Parathyroid adenoma (tissue), 2 donors: ENCODE measurements around the gene CES2.
"Not testable (repeated sequence)": the region's sequence is repeated elsewhere in the genome, so short reads cannot be mapped to it uniquely, and the experiment has no call there.

ENCODE experiments used
- H2AFZ ChIP-seq: fragments of 300-600 bp; sonication (generic); one replicate; pipeline ENCODE4 v1.7.0; 2017; ENCODE audit warnings: antibody characterized with exemption, mild to moderate bottlenecking
- H3K27ac ChIP-seq: fragments of 300-600 bp; sonication (generic); one replicate; pipeline ENCODE4 v1.7.0; 2017
- H3K27me3 ChIP-seq: fragments of 300-600 bp; sonication (generic); one replicate; pipeline ENCODE4 v1.7.0; 2017; ENCODE audit warnings: low read length; ENCODE audit not compliant: control insufficient read depth, insufficient read depth
- H3K36me3 ChIP-seq: fragments of 300-600 bp; sonication (generic); one replicate; pipeline ENCODE4 v1.7.0; 2017; ENCODE audit warnings: low read length; ENCODE audit not compliant: control insufficient read depth, insufficient read depth
- H3K4me1 ChIP-seq: fragments of 300-600 bp; sonication (generic); one replicate; pipeline ENCODE4 v1.7.0; 2017; ENCODE audit warnings: control low read depth
- H3K4me2 ChIP-seq: fragments of 300-600 bp; sonication (generic); one replicate; pipeline ENCODE4 v1.7.0; 2017; ENCODE audit warnings: low read length
- H3K4me3 ChIP-seq: fragments of 300-600 bp; sonication (generic); one replicate; pipeline ENCODE4 v1.7.0; 2017; ENCODE audit warnings: low read depth, low read length
- H3K79me2 ChIP-seq: fragments of 300-600 bp; sonication (generic); one replicate; pipeline ENCODE4 v1.7.0; 2017; ENCODE audit warnings: control low read depth
- H3K9ac ChIP-seq: fragments of 300-600 bp; sonication (generic); one replicate; pipeline ENCODE4 v1.7.0; 2017; ENCODE audit warnings: mild to moderate bottlenecking
- H3K9me3 ChIP-seq: fragments of 300-600 bp; sonication (generic); one replicate; pipeline ENCODE4 v1.7.0; 2017; ENCODE audit warnings: low read length; ENCODE audit not compliant: control insufficient read depth
- TF ChIP-seq, protein P1 (sequence below): fragments of 300-600 bp; sonication (generic); IDR thresholded peaks from one replicate; pipeline ENCODE4 v1.7.0; 2017; ENCODE audit warnings: antibody characterized with exemption, mild to moderate bottlenecking
- donor health status: primary hyperparathyroidism.

The CES2 gene

GRCh38 chr16:66952430-66953110 lies 17.3 kb downstream of the CES2 start:
- Histone ChIP-seq H3K36me3 (no peaks in the 10 kb centered on the region), H3K27me3 (no peaks in the 10 kb centered on the region), H3K4me2 (no peak overlapping the region), H2AFZ (no peak overlapping the region), H3K4me3 (no peak overlapping the region), H3K9ac (no peak overlapping the region), H3K79me2 (no peaks in the 10 kb centered on the region), H3K4me1 (peaks cover 11% of the 10 kb centered on the region), H3K9me3 (no peaks in the 10 kb centered on the region), H3K27ac (no peak overlapping the region)
- TF ChIP-seq, protein P1, sequence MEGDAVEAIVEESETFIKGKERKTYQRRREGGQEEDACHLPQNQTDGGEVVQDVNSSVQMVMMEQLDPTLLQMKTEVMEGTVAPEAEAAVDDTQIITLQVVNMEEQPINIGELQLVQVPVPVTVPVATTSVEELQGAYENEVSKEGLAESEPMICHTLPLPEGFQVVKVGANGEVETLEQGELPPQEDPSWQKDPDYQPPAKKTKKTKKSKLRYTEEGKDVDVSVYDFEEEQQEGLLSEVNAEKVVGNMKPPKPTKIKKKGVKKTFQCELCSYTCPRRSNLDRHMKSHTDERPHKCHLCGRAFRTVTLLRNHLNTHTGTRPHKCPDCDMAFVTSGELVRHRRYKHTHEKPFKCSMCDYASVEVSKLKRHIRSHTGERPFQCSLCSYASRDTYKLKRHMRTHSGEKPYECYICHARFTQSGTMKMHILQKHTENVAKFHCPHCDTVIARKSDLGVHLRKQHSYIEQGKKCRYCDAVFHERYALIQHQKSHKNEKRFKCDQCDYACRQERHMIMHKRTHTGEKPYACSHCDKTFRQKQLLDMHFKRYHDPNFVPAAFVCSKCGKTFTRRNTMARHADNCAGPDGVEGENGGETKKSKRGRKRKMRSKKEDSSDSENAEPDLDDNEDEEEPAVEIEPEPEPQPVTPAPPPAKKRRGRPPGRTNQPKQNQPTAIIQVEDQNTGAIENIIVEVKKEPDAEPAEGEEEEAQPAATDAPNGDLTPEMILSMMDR, result no peak

GRCh38 chr16:66953462-66954096 lies 18.3 kb downstream of the CES2 start:
- no peaks in the 10 kb centered on the region for H3K27me3 ChIP-seq
- no peaks in the 10 kb centered on the region for H3K79me2 ChIP-seq
- H3K9me3 ChIP-seq, result no peaks in the 10 kb centered on the region
- no peak overlapping the region for H3K4me3 ChIP-seq
- H3K9ac ChIP-seq, result no peak overlapping the region
- peaks cover 3% of the 10 kb centered on the region for H3K4me1 ChIP-seq
- H3K27ac ChIP-seq, result no peak overlapping the region
- TF ChIP-seq, protein P1, result no peak
- H3K36me3 ChIP-seq, result no peaks in the 10 kb centered on the region
- H2AFZ ChIP-seq, result peak overlapping the region; percentile 35
- H3K4me2 ChIP-seq, result no peak overlapping the region

- Histone ChIP-seq H3K79me2 (no peaks in the 10 kb centered on the region), H3K9ac (no peak overlapping the region), H3K4me1 (peaks cover 3% of the 10 kb centered on the region), H3K36me3 (no peaks in the 10 kb centered on the region), H3K9me3 (no peaks in the 10 kb centered on the region), H3K27me3 (no peaks in the 10 kb centered on the region), H3K4me2 (no peak overlapping the region), H3K4me3 (no peak overlapping the region), H2AFZ (peak overlapping the region; percentile 35), H3K27ac (no peak overlapping the region)
- TF ChIP-seq, protein P1, result peak; percentile 84
Observed at GRCh38 chr16:66954097-66954659, 18.9 kb downstream of the CES2 start.

DNA sequence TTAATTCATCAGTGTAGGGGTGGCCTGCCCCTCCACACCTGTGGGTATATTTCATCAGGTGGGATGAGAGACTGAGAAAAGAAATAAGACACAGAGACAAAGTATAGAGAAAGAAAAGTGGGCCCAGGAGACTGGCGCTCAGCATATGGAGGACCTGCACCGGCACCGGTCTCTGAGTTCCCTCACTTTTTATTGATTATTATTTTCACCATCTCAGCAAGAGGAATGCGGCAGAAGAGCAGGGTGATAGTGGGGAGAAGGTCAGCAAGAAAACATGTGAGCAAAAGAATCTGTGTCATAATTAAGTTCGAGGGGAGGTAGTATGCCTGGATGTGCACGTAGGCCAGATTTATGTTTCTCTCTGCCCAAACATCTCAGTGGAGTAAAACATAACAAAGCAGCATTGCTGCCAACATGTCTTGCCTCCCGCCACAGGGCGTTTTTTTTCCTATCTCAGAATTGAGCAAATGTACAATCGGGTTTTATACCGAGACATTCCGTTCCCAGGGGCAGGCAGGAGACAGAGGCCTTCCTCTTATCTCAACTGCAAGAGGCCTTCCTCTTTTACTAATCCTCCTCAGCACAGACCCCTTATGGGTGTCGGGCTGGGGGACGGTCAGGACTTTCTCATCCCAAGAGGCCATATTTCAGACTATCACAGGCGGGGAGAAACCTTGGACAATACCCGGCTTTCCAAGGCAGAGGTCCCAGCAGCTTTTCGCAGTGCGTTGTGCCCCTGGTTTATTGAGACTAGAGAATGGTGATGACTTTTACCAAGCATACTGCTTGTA lies 20.2 kb downstream of the CES2 start:
- not testable (repeated sequence) for H3K4me2 ChIP-seq, H3K9me3 ChIP-seq, H3K27me3 ChIP-seq, H3K36me3 ChIP-seq, H2AFZ ChIP-seq, H3K4me1 ChIP-seq, H3K4me3 ChIP-seq, H3K79me2 ChIP-seq, H3K27ac ChIP-seq, H3K9ac ChIP-seq

DNA sequence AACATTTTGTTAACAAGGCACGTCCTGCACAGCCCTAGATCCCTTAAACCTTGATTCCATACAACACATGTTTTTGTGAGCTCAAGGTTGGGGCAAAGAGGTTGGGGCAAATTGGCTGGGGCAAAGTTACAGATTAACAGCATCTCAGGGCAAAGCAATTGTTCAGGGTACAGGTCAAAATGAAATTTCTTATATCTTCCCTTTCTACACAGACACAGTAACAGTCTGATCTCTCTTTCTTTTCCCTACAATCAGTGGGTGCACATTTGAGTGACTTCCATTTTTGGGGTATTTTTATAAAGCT lies 20.8 kb downstream of the CES2 start:
- H3K4me2 ChIP-seq, H3K27me3 ChIP-seq, H3K79me2 ChIP-seq, H2AFZ ChIP-seq, H3K9me3 ChIP-seq, H3K27ac ChIP-seq, H3K9ac ChIP-seq, H3K36me3 ChIP-seq, H3K4me3 ChIP-seq, H3K4me1 ChIP-seq: not testable (repeated sequence)
